Activated CD8-positive, alpha-beta memory T cell treated with anti-CD3 and anti-CD28 coated beads for 4 hours (primary cell): Measurements from ENCODE around the gene PDZD2.

Source experiments
- DNase-seq, 2 donors: peaks; one replicate each; pipeline ENCODE4 v3.0.0-alpha.2; 2020; ENCODE audit warnings: low read depth in 2 of 2

PDZD2 gene

DNA sequence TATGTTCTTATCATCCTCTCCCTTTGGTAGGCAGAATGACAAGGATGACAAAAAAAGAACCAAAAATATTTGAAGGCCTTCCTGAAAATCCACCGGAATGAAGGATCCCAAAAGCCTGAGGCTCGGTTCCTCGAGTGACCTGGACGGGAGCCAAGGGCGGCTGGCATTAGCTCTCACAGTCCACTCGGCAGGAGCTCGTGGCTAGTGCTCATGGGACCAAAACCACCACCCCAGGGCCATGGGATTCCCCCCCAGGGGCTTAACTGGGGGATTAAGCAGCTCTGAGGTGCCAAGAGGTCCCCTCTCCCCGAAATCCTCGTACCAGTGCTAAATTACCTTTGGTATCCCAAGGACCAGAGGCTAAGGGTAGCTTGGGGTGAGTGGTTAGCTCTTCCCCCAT lies 586 bp upstream of the PDZD2 start:
- no peak for DNase-seq

- no peak for DNase-seq
Observed at GRCh38 chr5:31639481-31640411, 815 bp downstream of the PDZD2 start.

DNA sequence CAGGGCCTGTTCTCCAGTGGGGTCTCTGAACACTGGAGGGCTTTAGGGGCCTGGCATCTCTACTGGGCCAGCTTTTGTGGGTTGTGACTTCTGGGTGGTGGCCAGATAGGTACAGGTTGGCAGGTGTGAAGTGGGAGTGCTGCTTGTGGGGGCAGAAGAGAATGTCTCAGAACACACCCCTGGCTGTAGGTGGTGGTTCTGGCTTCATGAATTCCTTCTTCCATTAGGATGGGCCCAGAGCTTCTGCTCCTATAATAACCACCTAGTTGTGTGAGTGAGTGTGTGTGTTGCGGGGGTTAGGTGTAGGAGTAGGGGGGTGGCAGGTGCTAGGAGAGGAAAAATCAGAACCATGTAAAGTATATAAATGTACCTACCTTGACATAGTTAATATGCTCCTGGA lies 1.6 kb downstream of the PDZD2 start:
- no peak for DNase-seq

- DNase-seq, result no peak
Observed at GRCh38 chr5:31641059-31641458, 2.1 kb downstream of the PDZD2 start.

- DNase-seq, result no peak
Observed at GRCh38 chr5:31641575-31641974, 2.6 kb downstream of the PDZD2 start.

DNA sequence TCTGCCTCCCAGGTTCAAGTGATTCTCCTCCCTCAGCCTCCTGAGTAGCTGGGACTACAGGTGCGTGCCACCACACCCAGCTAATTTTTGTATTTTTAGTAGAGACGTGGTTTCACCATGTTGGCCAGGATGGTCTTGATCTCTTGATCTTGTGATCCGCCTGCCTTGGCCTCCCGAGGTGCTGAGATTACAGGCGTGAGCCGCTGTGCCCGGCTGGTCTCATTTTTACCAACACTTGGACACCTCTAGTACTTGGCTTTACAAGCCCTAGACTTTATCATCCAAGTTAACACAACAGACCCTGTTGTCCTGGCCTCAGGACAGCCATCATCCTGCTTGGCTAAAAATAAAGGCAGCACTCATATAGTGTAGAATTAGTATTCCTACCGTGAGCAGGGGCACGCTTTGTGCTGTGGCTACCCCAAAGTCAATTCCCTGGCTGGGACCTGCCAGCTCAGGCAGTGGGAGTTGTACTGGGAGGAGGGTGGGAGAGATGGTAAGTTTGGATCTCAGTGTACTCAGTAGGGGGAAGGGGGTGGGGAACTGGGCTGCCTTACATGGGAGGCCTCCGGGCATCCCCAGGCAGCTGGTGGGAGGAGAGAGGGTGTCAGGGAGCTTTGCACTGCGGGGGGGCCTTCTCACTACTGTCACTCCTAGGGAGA lies 6.6 kb downstream of the PDZD2 start:
- DNase-seq, result no peak

GRCh38 chr5:31648326-31648725 lies 9.4 kb downstream of the PDZD2 start:
- DNase-seq, result no peak

DNA sequence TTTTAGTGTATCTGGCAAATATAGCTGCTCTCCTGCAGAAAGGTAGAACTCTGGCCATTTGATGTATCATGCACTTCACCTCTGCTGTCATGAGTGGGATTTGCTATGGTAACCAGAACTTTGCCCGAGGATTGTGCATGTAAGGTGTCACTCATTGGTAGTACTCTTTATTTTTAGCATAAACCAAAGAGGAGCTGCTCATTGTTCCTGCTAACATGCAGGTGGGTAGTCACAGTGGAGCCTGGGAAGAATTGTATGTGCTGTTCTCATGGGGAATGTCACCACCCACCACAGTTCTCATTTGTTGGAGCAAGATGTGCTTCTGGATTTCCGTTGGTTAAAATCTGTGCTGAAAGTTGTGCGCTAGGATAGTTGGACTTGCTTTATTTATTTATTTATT lies 12.3 kb downstream of the PDZD2 start:
- no peak for DNase-seq

DNA sequence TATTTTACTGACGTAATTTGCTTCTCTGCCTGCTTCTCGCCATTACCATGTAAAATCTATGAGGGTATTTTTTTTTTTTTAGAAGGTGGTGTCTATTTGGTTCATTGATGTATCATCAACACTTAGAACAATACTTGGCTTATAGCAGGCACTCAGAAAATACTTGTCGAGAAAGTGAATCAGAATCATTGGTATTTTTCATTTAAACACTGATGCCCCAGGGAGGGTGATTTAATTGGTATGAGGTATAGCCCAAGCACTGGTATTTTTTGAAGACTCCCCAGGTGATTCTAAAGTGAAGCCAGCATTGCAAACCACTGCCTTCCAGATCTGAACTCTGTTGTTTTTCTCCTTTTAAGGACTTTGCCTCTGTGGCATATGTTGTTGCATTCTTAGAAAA lies 16.6 kb downstream of the PDZD2 start:
- DNase-seq, result no peak

DNA sequence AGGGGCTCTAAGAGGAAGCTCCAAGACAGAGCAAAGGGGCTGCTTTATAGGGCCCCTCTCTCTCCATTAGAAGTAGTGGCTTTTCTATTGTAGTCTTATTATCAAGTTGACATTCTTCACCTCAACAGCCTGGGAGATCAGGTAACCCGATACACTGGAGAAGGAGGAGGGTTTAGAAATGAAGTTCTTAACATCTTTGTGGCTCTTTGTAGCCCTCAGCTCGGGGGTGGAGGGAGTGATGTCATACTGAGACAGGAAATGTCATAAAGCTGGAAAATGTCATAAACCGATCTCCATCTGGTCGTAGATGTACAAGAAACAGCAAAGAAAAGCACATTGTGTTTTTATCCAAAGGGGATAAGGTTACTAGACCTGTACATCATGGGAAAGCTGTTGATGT lies 17.9 kb downstream of the PDZD2 start:
- no peak for DNase-seq

GRCh38 chr5:31657315-31657979 lies 18.5 kb downstream of the PDZD2 start:
- no peak for DNase-seq

DNA sequence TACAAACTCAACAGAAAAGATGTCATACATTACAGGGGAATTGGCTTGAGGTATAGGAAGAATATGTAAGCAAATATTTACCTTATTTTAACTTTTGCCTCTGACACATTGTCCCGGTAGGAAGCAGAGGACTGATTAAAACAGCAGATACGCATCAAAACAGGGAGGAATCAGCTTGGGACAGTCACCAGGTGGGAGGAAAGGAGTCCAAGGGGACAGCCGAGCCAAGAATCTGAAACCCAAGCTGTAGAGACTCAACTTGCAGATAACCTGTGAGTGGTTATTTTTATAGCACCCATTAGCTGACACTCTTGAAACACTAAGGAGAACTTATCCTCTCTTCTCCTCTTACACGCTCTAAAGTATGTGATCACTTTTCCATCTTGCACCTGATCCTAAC lies 22.3 kb downstream of the PDZD2 start:
- no peak for DNase-seq

DNA sequence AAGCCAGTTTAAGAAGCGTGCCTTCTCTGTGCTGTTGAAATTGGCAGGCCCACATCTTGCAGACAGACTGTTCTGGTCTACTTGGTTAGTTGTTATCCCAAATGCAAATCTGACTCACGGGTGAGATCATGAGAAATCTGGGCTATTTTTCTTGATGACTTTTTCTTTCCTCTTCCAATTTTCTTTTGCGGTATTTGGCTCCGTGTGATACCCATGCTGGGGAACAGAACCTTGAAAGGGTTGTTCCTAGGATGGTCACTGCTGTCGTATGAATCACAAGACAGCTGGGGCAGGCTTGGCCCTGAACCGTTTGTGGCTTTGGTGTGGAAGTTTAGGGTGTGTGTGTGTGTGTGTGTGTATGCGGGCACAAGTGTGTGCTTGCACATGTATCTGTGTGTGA lies 24.6 kb downstream of the PDZD2 start:
- DNase-seq, result no peak

- no peak for DNase-seq
Observed at GRCh38 chr5:31664566-31664965, 25.6 kb downstream of the PDZD2 start.

- no peak for DNase-seq
Observed at GRCh38 chr5:31671339-31671741, 32.4 kb downstream of the PDZD2 start.

DNA sequence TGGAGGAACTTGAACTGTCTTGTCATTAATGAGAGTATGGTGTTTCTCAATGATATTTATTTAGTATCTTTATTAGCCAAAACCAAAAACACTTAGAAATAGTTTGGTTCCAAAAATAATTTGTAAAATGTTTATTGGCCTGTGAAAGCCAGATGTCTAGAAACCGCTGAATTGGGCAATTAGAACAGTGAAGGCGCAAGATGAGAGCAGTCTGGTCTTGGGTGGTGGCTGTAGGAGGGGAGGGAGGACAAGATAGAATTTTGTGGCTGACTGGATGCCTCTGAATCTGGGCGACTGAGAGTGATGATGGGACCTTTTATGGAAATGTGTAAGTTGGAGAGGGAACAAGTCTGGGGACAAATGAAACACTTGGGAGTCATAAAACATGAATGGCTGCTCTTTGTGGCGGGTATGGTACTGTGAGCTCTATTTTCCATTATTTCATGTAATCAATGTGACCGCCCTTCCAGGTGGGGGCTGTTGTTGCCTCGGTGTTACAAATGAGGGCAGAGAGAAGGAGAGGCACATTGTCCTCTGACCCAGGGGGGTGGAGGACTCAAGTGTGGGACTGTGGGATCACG lies 35.5 kb downstream of the PDZD2 start:
- no peak for DNase-seq

- DNase-seq, result no peak
Observed at GRCh38 chr5:31675472-31675871, 36.5 kb downstream of the PDZD2 start.

DNA sequence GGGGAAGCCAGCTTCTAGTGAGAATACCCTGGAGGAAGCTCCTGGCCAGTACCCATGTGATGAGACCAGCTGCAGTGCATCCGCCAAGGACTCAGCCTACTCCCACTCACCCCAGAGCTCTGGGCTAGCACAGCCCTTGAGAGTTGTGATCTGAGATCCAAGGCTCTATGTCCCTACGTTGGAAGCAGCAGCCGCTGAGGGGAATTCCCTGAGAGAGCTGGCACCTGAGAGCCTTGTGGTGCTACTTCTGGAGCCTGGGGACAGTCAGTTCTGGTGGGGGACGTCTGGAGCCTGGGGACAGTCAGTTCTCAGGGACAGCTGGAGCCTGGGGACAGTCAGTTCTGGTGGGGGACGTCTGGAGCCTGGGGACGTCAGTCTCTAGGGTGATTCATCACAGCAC lies 39.2 kb downstream of the PDZD2 start:
- DNase-seq, result no peak

GRCh38 chr5:31680528-31680927 lies 41.6 kb downstream of the PDZD2 start:
- DNase-seq, result no peak

DNA sequence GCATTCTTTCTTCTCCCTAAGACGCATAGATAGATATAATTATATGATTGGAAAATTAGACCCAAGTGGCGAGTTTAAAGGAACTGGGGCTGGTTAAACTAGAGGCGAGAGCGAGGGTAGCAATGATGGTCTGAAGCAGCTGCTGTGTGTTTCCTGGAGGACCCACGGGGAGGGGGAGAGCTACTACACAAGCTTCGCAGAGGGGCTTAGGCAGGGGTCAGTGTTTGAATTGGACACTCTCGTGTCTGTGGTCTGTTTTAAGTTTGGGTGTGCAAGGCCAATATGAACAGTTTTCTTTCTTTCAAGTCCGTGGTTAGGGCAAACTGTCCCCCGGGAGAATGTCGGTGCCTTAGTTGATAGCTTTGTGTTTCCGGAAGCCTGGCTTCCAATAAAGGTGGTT lies 43.1 kb downstream of the PDZD2 start:
- DNase-seq, result no peak

DNA sequence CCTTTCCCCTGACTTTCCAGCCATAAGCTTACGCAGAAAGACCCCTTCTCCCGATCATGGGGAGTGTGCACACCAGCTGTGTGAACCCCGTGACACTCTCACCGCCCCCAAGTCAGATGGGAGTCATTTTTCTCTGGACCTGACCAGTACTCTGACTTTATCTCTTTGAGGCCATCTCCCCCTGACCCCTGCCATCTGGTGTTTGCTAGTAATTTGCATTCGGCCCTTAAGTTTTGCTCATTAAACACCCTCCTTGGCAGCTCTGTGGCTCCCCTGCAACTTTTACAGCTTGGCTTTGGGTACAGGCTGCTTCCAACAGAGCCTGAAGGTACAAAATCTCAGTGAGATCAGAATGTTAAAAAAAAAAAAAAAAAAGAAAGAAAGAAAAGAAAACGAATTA lies 43.9 kb downstream of the PDZD2 start:
- DNase-seq, result no peak

DNA sequence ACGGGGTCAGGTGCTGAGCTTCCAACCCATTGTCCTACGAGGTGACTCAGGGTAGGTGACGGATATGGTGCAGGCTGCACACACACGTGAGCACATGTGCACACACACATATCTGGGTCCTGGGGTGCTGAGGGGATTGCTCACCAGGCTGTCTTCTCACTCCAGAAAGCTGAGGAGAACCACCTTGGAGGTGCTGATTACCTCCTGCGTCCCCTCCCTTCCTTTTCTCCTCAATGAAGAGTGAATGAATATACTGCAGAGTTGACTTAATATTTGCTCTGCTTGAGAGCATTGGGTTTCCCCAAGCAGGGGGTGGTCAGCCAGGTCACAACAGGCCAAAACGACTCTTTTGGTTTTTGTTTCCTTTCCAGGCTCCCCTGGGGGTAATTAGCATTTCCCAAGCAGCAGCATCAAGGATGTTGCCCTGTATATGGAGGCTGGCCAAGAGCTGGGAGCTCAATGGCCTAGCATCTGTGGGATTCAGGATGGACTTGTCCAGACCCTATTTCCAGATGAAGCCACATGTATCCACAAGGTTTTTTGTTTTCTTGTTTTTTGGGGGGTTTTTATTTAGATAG lies 49.7 kb downstream of the PDZD2 start:
- no peak for DNase-seq
